WTC11 (cell line): Measurements from ENCODE around the gene INPP5A. TPM values are rescaled to one million over a fixed set of nuclear protein-coding genes. Genes with fewer than 3 reads are reported as not detected.

Experiments used
- ATAC-seq: fragments of 200-7000 bp; cut with Tn5 transposase; 2 replicates; pipeline ENCODE4 v1.10.0; 2021; ENCODE audit warnings: mild to moderate bottlenecking, moderate library complexity
- CTCF ChIA-PET: fragments of 300-600 bp; sonication (Branson Sonifier 250); formaldehyde crosslinking; loops from one replicate; lab custom pipeline; 2021; ENCODE audit warnings: antibody characterized with exemption; lab: Charles Lee
- POLR2A ChIA-PET: fragments of 350-600 bp; sonication (Branson Sonifier 250); formaldehyde crosslinking; loops from one replicate; lab custom pipeline; 2021; ENCODE audit warnings: antibody characterized with exemption; lab: Charles Lee
- DNase-seq: peaks from one replicate; pipeline ENCODE4 v3.0.0; 2021; ENCODE audit warnings: low spot score
- H3K27ac Mint-ChIP-seq: 2 replicates; pipeline ENCODE4 v1.8.0; 2021; ENCODE audit warnings: mixed read lengths
- H3K27me3 Mint-ChIP-seq: 2 replicates; pipeline ENCODE4 v1.8.0; 2021; ENCODE audit warnings: low read depth, mild to moderate bottlenecking, moderate library complexity, mixed read lengths
- H3K36me3 Mint-ChIP-seq: 2 replicates; pipeline ENCODE4 v1.8.0; 2021; ENCODE audit warnings: mixed read lengths
- H3K4me1 Mint-ChIP-seq: 2 replicates; pipeline ENCODE4 v1.8.0; 2022; ENCODE audit warnings: mixed read lengths
- H3K4me3 Mint-ChIP-seq: 2 replicates; pipeline ENCODE4 v1.8.0; 2021; ENCODE audit warnings: mild to moderate bottlenecking, moderate library complexity, mixed read lengths
- H3K9me3 Mint-ChIP-seq: 2 replicates; pipeline ENCODE4 v1.8.0; 2021; ENCODE audit warnings: mixed read lengths
- ATF2 ChIP-seq: sonication (generic); formaldehyde crosslinking; IDR thresholded peaks from 2 replicates; pipeline ENCODE4 v1.8.1; 2022; ENCODE audit warnings: low read depth, missing genetic modification reagents, borderline replicate concordance
- CDX4 ChIP-seq: fragments of 250-450 bp; sonication (Bioruptor Pico); IDR thresholded peaks from 2 replicates; pipeline ENCODE4 v1.9.0; 2021; ENCODE audit warnings: moderate library complexity, mild to moderate bottlenecking, inconsistent platforms, borderline replicate concordance
- ELF4 ChIP-seq: sonication (generic); formaldehyde crosslinking; IDR thresholded peaks from 2 replicates; pipeline ENCODE4 v1.8.1; 2022; ENCODE audit warnings: low read depth, mild to moderate bottlenecking, moderate library complexity, missing genetic modification reagents
- FOXP1 ChIP-seq: sonication (generic); formaldehyde crosslinking; IDR thresholded peaks from 2 replicates; pipeline ENCODE4 v1.8.0; 2022; ENCODE audit warnings: missing genetic modification reagents, mild to moderate bottlenecking, moderate library complexity, borderline replicate concordance
- HMGA2 ChIP-seq: fragments of 250-450 bp; sonication (Bioruptor Pico); IDR thresholded peaks from 2 replicates; pipeline ENCODE4 v1.4.0; 2021; ENCODE audit warnings: mild to moderate bottlenecking, moderate library complexity
- JUN ChIP-seq: sonication (generic); formaldehyde crosslinking; IDR thresholded peaks from 2 replicates; pipeline ENCODE4 v1.8.0; 2023; ENCODE audit warnings: mild to moderate bottlenecking, missing genetic modification reagents
- MAX ChIP-seq: sonication (generic); formaldehyde crosslinking; IDR thresholded peaks from 2 replicates; pipeline ENCODE4 v1.8.0; 2022; ENCODE audit warnings: mild to moderate bottlenecking, missing genetic modification reagents
- MXD4 ChIP-seq: fragments of 250-450 bp; sonication (Bioruptor Pico); IDR thresholded peaks from 2 replicates; pipeline ENCODE4 v1.8.0; 2021; ENCODE audit warnings: mild to moderate bottlenecking, moderate library complexity, borderline replicate concordance
- NFATC4 ChIP-seq: fragments of 250-450 bp; sonication (Bioruptor Pico); IDR thresholded peaks from 2 replicates; pipeline ENCODE4 v1.9.0; 2021; ENCODE audit warnings: mild to moderate bottlenecking
- RELA ChIP-seq: sonication (generic); formaldehyde crosslinking; IDR thresholded peaks from 2 replicates; pipeline ENCODE4 v1.8.1; 2022; ENCODE audit warnings: missing genetic modification reagents, mild to moderate bottlenecking, borderline replicate concordance
- SP1 ChIP-seq: sonication (generic); formaldehyde crosslinking; conservative IDR thresholded peaks from 2 replicates; pipeline ENCODE4 v1.8.1; 2022; ENCODE audit warnings: missing genetic modification reagents
- USF1 ChIP-seq: sonication (generic); formaldehyde crosslinking; IDR thresholded peaks from 2 replicates; pipeline ENCODE4 v1.8.0; 2022; ENCODE audit warnings: mild to moderate bottlenecking, missing genetic modification reagents
- ZNF232 ChIP-seq: sonication (generic); formaldehyde crosslinking; IDR thresholded peaks from 2 replicates; pipeline ENCODE4 v1.8.0; 2022; ENCODE audit warnings: mild to moderate bottlenecking, missing genetic modification reagents
- ZNF671 ChIP-seq: fragments of 250-450 bp; sonication (Bioruptor Pico); IDR thresholded peaks from 2 replicates; pipeline ENCODE4 v1.8.0; 2021; ENCODE audit warnings: mild to moderate bottlenecking
- total RNA-seq: library from RNA; stranded (reverse); gene quantifications from 3 replicates; pipeline ENCODE4 v1.2.3, GENCODE V29; 2021
- TF ChIP-seq, protein P1 (sequence below): sonication (generic); formaldehyde crosslinking; IDR thresholded peaks from 2 replicates; pipeline ENCODE4 v1.8.1; 2023; ENCODE audit warnings: mild to moderate bottlenecking, missing genetic modification reagents, moderate library complexity
- TF ChIP-seq, protein P2 (sequence below): sonication (generic); formaldehyde crosslinking; IDR thresholded peaks from 2 replicates; pipeline ENCODE4 v1.8.1; 2022; ENCODE audit warnings: missing genetic modification reagents, borderline replicate concordance
- TF ChIP-seq, protein P3 (sequence below): sonication (generic); formaldehyde crosslinking; IDR thresholded peaks from 2 replicates; pipeline ENCODE4 v1.8.1; 2023; ENCODE audit warnings: mild to moderate bottlenecking, missing genetic modification reagents, borderline replicate concordance
- TF ChIP-seq, protein P4 (sequence below): sonication (generic); formaldehyde crosslinking; IDR thresholded peaks from 2 replicates; pipeline ENCODE4 v1.8.1; 2022; ENCODE audit warnings: low read depth, mild to moderate bottlenecking, moderate library complexity, missing genetic modification reagents, borderline replicate concordance
- TF ChIP-seq, protein P5 (sequence below): sonication (generic); formaldehyde crosslinking; IDR thresholded peaks from 2 replicates; pipeline ENCODE4 v1.8.1; 2023; ENCODE audit warnings: mild to moderate bottlenecking, missing genetic modification reagents, moderate library complexity

The INPP5A gene
- total RNA-seq, 1 experiment from 2014 or later = 22.1 TPM

DNA sequence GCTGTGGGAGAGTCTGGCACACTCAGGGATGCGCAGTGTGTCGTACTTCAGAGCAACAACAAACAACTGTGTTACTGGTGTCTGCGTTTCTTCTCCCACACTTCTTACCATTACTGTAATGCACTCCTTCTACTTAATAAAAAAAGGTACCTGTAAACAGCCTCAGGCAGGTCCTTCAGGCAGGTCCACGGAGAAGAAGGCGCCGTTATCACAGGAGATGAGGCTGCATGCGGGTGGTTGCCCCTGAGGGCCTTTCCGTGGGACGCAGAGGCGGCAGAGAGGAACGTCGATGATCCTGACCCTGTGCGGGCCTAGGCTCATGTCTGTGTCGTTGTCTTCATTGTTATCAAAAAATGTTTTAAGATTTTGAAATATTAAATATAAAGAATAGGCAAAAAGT is 219.0 kb downstream of the INPP5A start:
- no peak for TF ChIP-seq JUN
- no peak for TF ChIP-seq ZNF671 (CRISPR knock-in tag)
- TF ChIP-seq, protein P1, sequence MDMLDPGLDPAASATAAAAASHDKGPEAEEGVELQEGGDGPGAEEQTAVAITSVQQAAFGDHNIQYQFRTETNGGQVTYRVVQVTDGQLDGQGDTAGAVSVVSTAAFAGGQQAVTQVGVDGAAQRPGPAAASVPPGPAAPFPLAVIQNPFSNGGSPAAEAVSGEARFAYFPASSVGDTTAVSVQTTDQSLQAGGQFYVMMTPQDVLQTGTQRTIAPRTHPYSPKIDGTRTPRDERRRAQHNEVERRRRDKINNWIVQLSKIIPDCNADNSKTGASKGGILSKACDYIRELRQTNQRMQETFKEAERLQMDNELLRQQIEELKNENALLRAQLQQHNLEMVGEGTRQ (CRISPR knock-in tag) = no peak
- no peak for TF ChIP-seq ATF2 (CRISPR knock-in tag)
- TF ChIP-seq, protein P2, sequence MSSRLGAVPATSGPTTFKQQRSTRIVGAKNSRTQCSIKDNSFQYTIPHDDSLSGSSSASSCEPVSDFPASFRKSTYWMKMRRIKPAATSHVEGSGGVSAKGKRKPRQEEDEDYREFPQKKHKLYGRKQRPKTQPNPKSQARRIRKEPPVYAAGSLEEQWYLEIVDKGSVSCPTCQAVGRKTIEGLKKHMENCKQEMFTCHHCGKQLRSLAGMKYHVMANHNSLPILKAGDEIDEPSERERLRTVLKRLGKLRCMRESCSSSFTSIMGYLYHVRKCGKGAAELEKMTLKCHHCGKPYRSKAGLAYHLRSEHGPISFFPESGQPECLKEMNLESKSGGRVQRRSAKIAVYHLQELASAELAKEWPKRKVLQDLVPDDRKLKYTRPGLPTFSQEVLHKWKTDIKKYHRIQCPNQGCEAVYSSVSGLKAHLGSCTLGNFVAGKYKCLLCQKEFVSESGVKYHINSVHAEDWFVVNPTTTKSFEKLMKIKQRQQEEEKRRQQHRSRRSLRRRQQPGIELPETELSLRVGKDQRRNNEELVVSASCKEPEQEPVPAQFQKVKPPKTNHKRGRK = no peak
- no peak for TF ChIP-seq HMGA2 (CRISPR knock-in tag)
- TF ChIP-seq ELF4 = no peak
- TF ChIP-seq, protein P3, sequence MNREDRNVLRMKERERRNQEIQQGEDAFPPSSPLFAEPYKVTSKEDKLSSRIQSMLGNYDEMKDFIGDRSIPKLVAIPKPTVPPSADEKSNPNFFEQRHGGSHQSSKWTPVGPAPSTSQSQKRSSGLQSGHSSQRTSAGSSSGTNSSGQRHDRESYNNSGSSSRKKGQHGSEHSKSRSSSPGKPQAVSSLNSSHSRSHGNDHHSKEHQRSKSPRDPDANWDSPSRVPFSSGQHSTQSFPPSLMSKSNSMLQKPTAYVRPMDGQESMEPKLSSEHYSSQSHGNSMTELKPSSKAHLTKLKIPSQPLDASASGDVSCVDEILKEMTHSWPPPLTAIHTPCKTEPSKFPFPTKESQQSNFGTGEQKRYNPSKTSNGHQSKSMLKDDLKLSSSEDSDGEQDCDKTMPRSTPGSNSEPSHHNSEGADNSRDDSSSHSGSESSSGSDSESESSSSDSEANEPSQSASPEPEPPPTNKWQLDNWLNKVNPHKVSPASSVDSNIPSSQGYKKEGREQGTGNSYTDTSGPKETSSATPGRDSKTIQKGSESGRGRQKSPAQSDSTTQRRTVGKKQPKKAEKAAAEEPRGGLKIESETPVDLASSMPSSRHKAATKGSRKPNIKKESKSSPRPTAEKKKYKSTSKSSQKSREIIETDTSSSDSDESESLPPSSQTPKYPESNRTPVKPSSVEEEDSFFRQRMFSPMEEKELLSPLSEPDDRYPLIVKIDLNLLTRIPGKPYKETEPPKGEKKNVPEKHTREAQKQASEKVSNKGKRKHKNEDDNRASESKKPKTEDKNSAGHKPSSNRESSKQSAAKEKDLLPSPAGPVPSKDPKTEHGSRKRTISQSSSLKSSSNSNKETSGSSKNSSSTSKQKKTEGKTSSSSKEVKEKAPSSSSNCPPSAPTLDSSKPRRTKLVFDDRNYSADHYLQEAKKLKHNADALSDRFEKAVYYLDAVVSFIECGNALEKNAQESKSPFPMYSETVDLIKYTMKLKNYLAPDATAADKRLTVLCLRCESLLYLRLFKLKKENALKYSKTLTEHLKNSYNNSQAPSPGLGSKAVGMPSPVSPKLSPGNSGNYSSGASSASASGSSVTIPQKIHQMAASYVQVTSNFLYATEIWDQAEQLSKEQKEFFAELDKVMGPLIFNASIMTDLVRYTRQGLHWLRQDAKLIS = no peak
- no peak for TF ChIP-seq RELA
- no peak for TF ChIP-seq ZNF232 (CRISPR knock-in tag)
- no peak for TF ChIP-seq FOXP1 (CRISPR knock-in tag)
- no peak for TF ChIP-seq MAX (CRISPR knock-in tag)
- TF ChIP-seq, protein P4, sequence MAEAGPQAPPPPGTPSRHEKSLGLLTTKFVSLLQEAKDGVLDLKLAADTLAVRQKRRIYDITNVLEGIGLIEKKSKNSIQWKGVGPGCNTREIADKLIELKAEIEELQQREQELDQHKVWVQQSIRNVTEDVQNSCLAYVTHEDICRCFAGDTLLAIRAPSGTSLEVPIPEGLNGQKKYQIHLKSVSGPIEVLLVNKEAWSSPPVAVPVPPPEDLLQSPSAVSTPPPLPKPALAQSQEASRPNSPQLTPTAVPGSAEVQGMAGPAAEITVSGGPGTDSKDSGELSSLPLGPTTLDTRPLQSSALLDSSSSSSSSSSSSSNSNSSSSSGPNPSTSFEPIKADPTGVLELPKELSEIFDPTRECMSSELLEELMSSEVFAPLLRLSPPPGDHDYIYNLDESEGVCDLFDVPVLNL (CRISPR knock-in tag) = no peak
- peaks cover 24% of the 10 kb centered on the region for H3K9me3 Mint-ChIP-seq
- ATAC-seq (no peak), DNase-seq (no peak)
- H3K27ac Mint-ChIP-seq = no peak overlapping the region
- no peaks in the 10 kb centered on the region for H3K27me3 Mint-ChIP-seq
- POLR2A ChIA-PET = no interaction called here
- H3K4me1 Mint-ChIP-seq = no peaks in the 10 kb centered on the region
- H3K36me3 Mint-ChIP-seq = peaks cover 22% of the 10 kb centered on the region
- CTCF ChIA-PET = no interaction called here
- H3K4me3 Mint-ChIP-seq = no peak overlapping the region

- Mint-ChIP-seq H3K27ac (no peak overlapping the region; the same call in 1 of the 2 replicates), H3K9me3 (peaks cover 29% of the 10 kb centered on the region), H3K4me3 (no peak overlapping the region), H3K4me1 (no peaks in the 10 kb centered on the region), H3K36me3 (peaks cover 26% of the 10 kb centered on the region), H3K27me3 (no peaks in the 10 kb centered on the region)
- ChIA-PET CTCF (no interaction called here), POLR2A (no interaction called here)
- ATAC-seq (no peak), DNase-seq (no peak)
- TF ChIP-seq SP1 (no peak), USF1 (CRISPR knock-in tag) (no peak), MAX (CRISPR knock-in tag) (no peak), ATF2 (CRISPR knock-in tag) (no peak), CDX4 (CRISPR knock-in tag) (no peak), MXD4 (CRISPR knock-in tag) (no peak), NFATC4 (CRISPR knock-in tag) (no peak)
- TF ChIP-seq, protein P2 = no peak
- TF ChIP-seq, protein P5, sequence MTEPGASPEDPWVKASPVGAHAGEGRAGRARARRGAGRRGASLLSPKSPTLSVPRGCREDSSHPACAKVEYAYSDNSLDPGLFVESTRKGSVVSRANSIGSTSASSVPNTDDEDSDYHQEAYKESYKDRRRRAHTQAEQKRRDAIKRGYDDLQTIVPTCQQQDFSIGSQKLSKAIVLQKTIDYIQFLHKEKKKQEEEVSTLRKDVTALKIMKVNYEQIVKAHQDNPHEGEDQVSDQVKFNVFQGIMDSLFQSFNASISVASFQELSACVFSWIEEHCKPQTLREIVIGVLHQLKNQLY (CRISPR knock-in tag) = no peak
These were observed 219.6 kb downstream of the INPP5A start for GRCh38 chr10:132757171-132757570.
